ENCODE measurements around the gene TBC1D22A.

The TBC1D22A gene

GRCh38 chr22:47161631-47162030 is 399.2 kb downstream of the TBC1D22A start:
- H3K4me3 ChIP-seq (replicated peaks in 1 of 2; ENCODE audit: low read depth in 2 of 2, low read length in 2 of 2) = no peak overlapping the region
- TF ChIP-seq, protein P1, sequence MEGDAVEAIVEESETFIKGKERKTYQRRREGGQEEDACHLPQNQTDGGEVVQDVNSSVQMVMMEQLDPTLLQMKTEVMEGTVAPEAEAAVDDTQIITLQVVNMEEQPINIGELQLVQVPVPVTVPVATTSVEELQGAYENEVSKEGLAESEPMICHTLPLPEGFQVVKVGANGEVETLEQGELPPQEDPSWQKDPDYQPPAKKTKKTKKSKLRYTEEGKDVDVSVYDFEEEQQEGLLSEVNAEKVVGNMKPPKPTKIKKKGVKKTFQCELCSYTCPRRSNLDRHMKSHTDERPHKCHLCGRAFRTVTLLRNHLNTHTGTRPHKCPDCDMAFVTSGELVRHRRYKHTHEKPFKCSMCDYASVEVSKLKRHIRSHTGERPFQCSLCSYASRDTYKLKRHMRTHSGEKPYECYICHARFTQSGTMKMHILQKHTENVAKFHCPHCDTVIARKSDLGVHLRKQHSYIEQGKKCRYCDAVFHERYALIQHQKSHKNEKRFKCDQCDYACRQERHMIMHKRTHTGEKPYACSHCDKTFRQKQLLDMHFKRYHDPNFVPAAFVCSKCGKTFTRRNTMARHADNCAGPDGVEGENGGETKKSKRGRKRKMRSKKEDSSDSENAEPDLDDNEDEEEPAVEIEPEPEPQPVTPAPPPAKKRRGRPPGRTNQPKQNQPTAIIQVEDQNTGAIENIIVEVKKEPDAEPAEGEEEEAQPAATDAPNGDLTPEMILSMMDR (IDR thresholded peaks at IDR 0.05; ENCODE audit: low read depth, low read length) = no peak
- DNase-seq (ENCODE audit: low read depth in 2 of 2) = no peak

DNA sequence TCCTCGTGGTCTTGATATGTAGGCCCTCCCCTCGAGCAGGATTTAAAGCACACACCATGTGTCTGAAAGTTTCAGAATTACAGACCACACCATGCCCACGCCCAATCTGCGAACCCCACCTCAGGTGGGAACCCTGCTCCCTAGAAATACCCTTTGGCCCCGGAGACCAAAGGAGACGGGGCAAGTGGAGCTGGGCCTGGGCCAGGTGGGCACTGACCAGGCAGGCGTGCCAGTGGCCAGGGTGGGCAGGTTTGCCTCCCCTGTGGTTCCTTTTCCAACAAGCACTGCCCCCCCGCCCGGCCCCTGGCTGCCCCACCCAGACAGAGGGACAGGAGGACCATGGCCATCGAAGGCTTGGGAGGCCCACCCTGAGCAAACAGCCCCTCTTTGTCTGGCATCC is 400.4 kb downstream of the TBC1D22A start:
- TF ChIP-seq, protein P1 (IDR thresholded peaks at IDR 0.05; ENCODE audit: low read depth, low read length) = no peak
- DNase-seq (ENCODE audit: low read depth in 2 of 2) = no peak

GRCh38 chr22:47163481-47163855 is 401.0 kb downstream of the TBC1D22A start:
- TF ChIP-seq, protein P1 (IDR thresholded peaks at IDR 0.05; ENCODE audit: low read depth, low read length) = no peak
- H3K4me3 ChIP-seq (replicated peaks in 1 of 2; ENCODE audit: low read depth in 2 of 2, low read length in 2 of 2) = no peak overlapping the region
- DNase-seq (ENCODE audit: low read depth in 2 of 2) = no peak

More for the DNA sequence above, 400.4 kb downstream of the TBC1D22A start:
- H3K4me3 ChIP-seq (replicated peaks in 1 of 2; ENCODE audit: low read depth in 2 of 2, low read length in 2 of 2) = no peak overlapping the region

DNA sequence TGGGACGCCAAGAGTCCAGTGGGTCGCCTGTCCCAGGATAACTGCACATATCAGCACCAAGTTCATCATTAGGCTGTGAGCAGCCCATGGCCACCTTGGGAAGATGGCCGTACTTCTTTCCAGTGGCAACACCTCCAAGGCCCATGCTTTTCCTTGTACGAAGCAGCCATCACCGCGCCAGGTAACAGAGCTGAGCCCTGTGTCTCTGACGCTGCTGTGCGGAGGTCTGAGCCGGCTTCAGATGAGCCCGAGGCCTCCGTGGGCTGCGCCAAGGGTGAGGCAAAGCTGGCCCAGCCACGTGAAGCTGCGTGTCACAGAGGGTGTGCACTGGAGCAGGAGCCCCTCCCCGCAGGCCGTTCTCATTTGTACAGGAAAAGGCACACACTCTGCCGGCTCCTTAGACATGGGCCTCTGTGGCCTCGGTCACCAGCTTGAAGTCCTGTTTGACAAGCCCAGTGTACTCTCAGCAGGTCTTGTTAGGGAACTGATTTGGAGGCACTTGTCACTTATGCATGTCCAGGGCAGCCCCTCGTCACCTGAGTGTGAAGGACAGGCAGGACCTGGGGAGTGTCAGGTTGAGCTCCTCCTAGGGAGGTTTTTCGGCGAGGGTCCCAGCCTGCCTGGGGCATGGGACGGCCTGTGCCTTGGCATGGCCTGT is 401.5 kb downstream of the TBC1D22A start:
- TF ChIP-seq, protein P1 (IDR thresholded peaks at IDR 0.05; ENCODE audit: low read depth, low read length) = no peak
- no peak for DNase-seq (ENCODE audit: low read depth in 2 of 2)
- H3K4me3 ChIP-seq (replicated peaks in 1 of 2; ENCODE audit: low read depth in 2 of 2, low read length in 2 of 2) = no peak overlapping the region

GRCh38 chr22:47164514-47165337 is 402.3 kb downstream of the TBC1D22A start:
- TF ChIP-seq, protein P1 (IDR thresholded peaks at IDR 0.05; ENCODE audit: low read depth, low read length) = no peak
- H3K4me3 ChIP-seq (replicated peaks in 1 of 2; ENCODE audit: low read depth in 2 of 2, low read length in 2 of 2) = no peak overlapping the region
- no peak for DNase-seq (ENCODE audit: low read depth in 2 of 2)

- no peak for DNase-seq (ENCODE audit: low read depth in 2 of 2)
- TF ChIP-seq, protein P1 (IDR thresholded peaks at IDR 0.05; ENCODE audit: low read depth, low read length) = no peak
- no peak overlapping the region for H3K4me3 ChIP-seq (replicated peaks in 1 of 2; ENCODE audit: low read depth in 2 of 2, low read length in 2 of 2)
Measured at GRCh38 chr22:47165338-47166032, 403.0 kb downstream of the TBC1D22A start.
